NCI-H1105 (cell line): ENCODE data around the gene ANKRD12.
"Not testable (repeated sequence)": the region's sequence is repeated elsewhere in the genome, so short reads cannot be mapped to it uniquely, and the experiment has no call there.

Experiments
- DNase-seq: peaks from one replicate; lab custom pipeline; 2025; lab: John Stamatoyannopoulos, UW

Gene ANKRD12

GRCh38 chr18:9234528-9234927 lies 97.9 kb downstream of the ANKRD12 start:
- no peak for DNase-seq

- no peak for DNase-seq
These were observed 101.4 kb downstream of the ANKRD12 start for GRCh38 chr18:9237981-9238380.

GRCh38 chr18:9239720-9240119 lies 103.1 kb downstream of the ANKRD12 start:
- DNase-seq: no peak

GRCh38 chr18:9240270-9240669 lies 103.7 kb downstream of the ANKRD12 start:
- no peak for DNase-seq

GRCh38 chr18:9243029-9243428 lies 106.4 kb downstream of the ANKRD12 start:
- no peak for DNase-seq

GRCh38 chr18:9244376-9244775 lies 107.8 kb downstream of the ANKRD12 start:
- DNase-seq: no peak

GRCh38 chr18:9248661-9249060 lies 112.1 kb downstream of the ANKRD12 start:
- DNase-seq: no peak

- DNase-seq: no peak
These were observed 112.7 kb downstream of the ANKRD12 start for GRCh38 chr18:9249254-9249653.

GRCh38 chr18:9259173-9259572 lies 122.6 kb downstream of the ANKRD12 start:
- no peak for DNase-seq

- no peak for DNase-seq
These were observed 124.1 kb downstream of the ANKRD12 start for GRCh38 chr18:9260388-9261380.

- no peak for DNase-seq
These were observed 126.7 kb downstream of the ANKRD12 start for GRCh38 chr18:9263264-9263663.

GRCh38 chr18:9264797-9265196 lies 128.2 kb downstream of the ANKRD12 start:
- DNase-seq: not testable (repeated sequence)

GRCh38 chr18:9273221-9273620 lies 136.6 kb downstream of the ANKRD12 start:
- no peak for DNase-seq

GRCh38 chr18:9275890-9276289 lies 139.3 kb downstream of the ANKRD12 start:
- no peak for DNase-seq

GRCh38 chr18:9278028-9278427 lies 141.4 kb downstream of the ANKRD12 start:
- DNase-seq: no peak

- DNase-seq: no peak
These were observed 144.3 kb downstream of the ANKRD12 start for GRCh38 chr18:9280849-9281248.

GRCh38 chr18:9281780-9282179 lies 145.2 kb downstream of the ANKRD12 start:
- no peak for DNase-seq

- DNase-seq: no peak
These were observed 147.2 kb downstream of the ANKRD12 start for GRCh38 chr18:9283791-9284190.

- DNase-seq: no peak
These were observed 149.0 kb downstream of the ANKRD12 start for GRCh38 chr18:9285604-9286003.

GRCh38 chr18:9287036-9287435 lies 150.5 kb downstream of the ANKRD12 start:
- no peak for DNase-seq

- DNase-seq: no peak
These were observed 153.1 kb downstream of the ANKRD12 start for GRCh38 chr18:9289698-9290097.

- no peak for DNase-seq
These were observed 153.6 kb downstream of the ANKRD12 start for GRCh38 chr18:9290156-9290555.

- DNase-seq: no peak
These were observed 155.5 kb downstream of the ANKRD12 start for GRCh38 chr18:9292047-9292446.

- no peak for DNase-seq
These were observed 157.4 kb downstream of the ANKRD12 start for GRCh38 chr18:9293948-9294347.
